GM12878 (cell line): ENCODE measurements around the gene RNF34. TPM values are rescaled to one million over a fixed set of nuclear protein-coding genes. Genes with fewer than 3 reads are reported as not detected.

Experiments
- ATAC-seq: fragments of 200-7000 bp; cut with Tn5 transposase; 3 replicates; pipeline ENCODE4 v1.9.1; 2020; ENCODE audit warnings: mild to moderate bottlenecking, moderate library complexity
- BruUV-seq: library from RNA; stranded (reverse); fragments of 400-500 nt; replicated peaks from 2 replicates; lab custom pipeline; 2021; lab: Mats Ljungman, UMichigan
- CTCF ChIA-PET: fragments of 300-600 bp; sonication (Branson Sonifier 250); formaldehyde crosslinking; extraction: SDS; loops from one replicate; lab custom pipeline; 2021; ENCODE audit warnings: inconsistent platforms; lab: Yijun Ruan, JAX
- POLR2A ChIA-PET: fragments of 350-600 bp; formaldehyde crosslinking; extraction: SDS; loops from one replicate; lab custom pipeline; 2021; ENCODE audit warnings: inconsistent platforms; lab: Charles Lee
- RAD21 ChIA-PET: fragments of 300-600 bp; sonication (Branson Sonifier 250); formaldehyde crosslinking; loops from one replicate; lab custom pipeline; 2023; ENCODE audit warnings: antibody characterized with exemption; ENCODE audit not compliant: unreplicated experiment; lab: Charles Lee
- SMC1A ChIA-PET: fragments of 300-600 bp; sonication (Branson Sonifier 250); formaldehyde crosslinking; loops from one replicate; lab custom pipeline; 2023; ENCODE audit not compliant: unreplicated experiment, uncharacterized antibody; lab: Charles Lee
- DNase-seq: peaks from one replicate; pipeline ENCODE4 v3.0.0-alpha.2; 2011; ENCODE audit warnings: low read depth, low spot score
- FAIRE-seq: peaks from 3 replicates; lab custom pipeline; 2011; peaks lifted over from hg19 to GRCh38; lab: Jason Lieb, UNC
- H2AFZ ChIP-seq: 2 replicates; pipeline ENCODE4 v1.6.0; 2011; ENCODE audit warnings: low read depth, low read length, control low read depth; ENCODE audit not compliant: control insufficient read depth
- H3K27ac ChIP-seq: 2 replicates; pipeline ENCODE4 v1.5.1; 2011; ENCODE audit warnings: control low read depth; ENCODE audit not compliant: control insufficient read depth, insufficient read depth
- H3K27me3 ChIP-seq, 2 experiments: replicated peaks in 1 of 2; 2 replicates each; pipeline versions ENCODE4 v1.6.0 to v1.6.1; 2011; ENCODE audit warnings: low read length in 1 of 2; ENCODE audit not compliant: control insufficient read depth in 2 of 2, insufficient read depth in 2 of 2
- H3K36me3 ChIP-seq, 2 experiments: 2 replicates each; pipeline ENCODE4 v1.5.1; 2011; ENCODE audit warnings: low read length in 1 of 2; ENCODE audit not compliant: control insufficient read depth in 2 of 2, insufficient read depth in 2 of 2
- H3K4me1 ChIP-seq: 2 replicates; pipeline ENCODE4 v1.6.1; 2011; ENCODE audit warnings: mild to moderate bottlenecking, low read length, moderate library complexity, mixed read lengths; ENCODE audit not compliant: control insufficient read depth, insufficient read depth
- H3K4me2 ChIP-seq: 2 replicates; pipeline ENCODE4 v1.6.0; 2011; ENCODE audit warnings: control low read depth; ENCODE audit not compliant: control insufficient read depth, insufficient read depth
- H3K4me3 ChIP-seq: fragments of 200-600 bp; sonication (generic); 2 replicates; pipeline ENCODE4 v1.5.1; 2016
- H3K79me2 ChIP-seq: 2 replicates; pipeline ENCODE4 v1.6.0; 2011; ENCODE audit warnings: low read length; ENCODE audit not compliant: control insufficient read depth, insufficient read depth
- H3K9ac ChIP-seq: 2 replicates; pipeline ENCODE4 v1.8.0; 2011; ENCODE audit warnings: low read length, control low read depth, mixed read lengths; ENCODE audit not compliant: control insufficient read depth, insufficient read depth
- H3K9me3 ChIP-seq: replicated peaks from 3 replicates; pipeline ENCODE4 v1.5.1; 2011; ENCODE audit warnings: mild to moderate bottlenecking, low read length; ENCODE audit not compliant: control insufficient read depth, insufficient read depth
- H4K20me1 ChIP-seq: 2 replicates; pipeline ENCODE4 v1.6.0; 2011; ENCODE audit not compliant: control insufficient read depth, insufficient read depth
- CHD1 ChIP-seq: IDR thresholded peaks from 2 replicates; pipeline ENCODE4 v1.6.1; 2012; ENCODE audit warnings: low read depth, low read length, improper control_type of control experiment
- DPF2 ChIP-seq: fragments of 450-650 bp; IDR thresholded peaks from 2 replicates; pipeline ENCODE4 v1.6.1; 2017; ENCODE audit warnings: mild to moderate bottlenecking
- HCFC1 ChIP-seq: fragments of 150-350 bp; IDR thresholded peaks from 2 replicates; pipeline ENCODE4 v1.6.1; 2014; ENCODE audit warnings: low read length
- KDM1A ChIP-seq: fragments of 200-600 bp; sonication (generic); IDR thresholded peaks from 2 replicates; pipeline ENCODE4 v1.6.1; 2016; ENCODE audit warnings: borderline replicate concordance
- NR2C1 ChIP-seq: fragments of 450-650 bp; IDR thresholded peaks from 2 replicates; pipeline ENCODE4 v1.6.1; 2017; ENCODE audit warnings: antibody characterized with exemption, mild to moderate bottlenecking, moderate library complexity
- SRF ChIP-seq, 2 experiments: IDR thresholded peaks; 2 replicates each; pipeline ENCODE4 v1.6.1; 2011; ENCODE audit warnings: low read depth in 2 of 2, low read length in 2 of 2, mild to moderate bottlenecking in 1 of 2, moderate library complexity in 1 of 2
- STAT3 ChIP-seq: IDR thresholded peaks from 2 replicates; pipeline ENCODE4 v1.6.1; 2011; ENCODE audit warnings: low read depth, low read length, improper control_type of control experiment
- ZNF24 ChIP-seq: fragments of 450-650 bp; IDR thresholded peaks from 2 replicates; pipeline ENCODE4 v1.6.1; 2017; ENCODE audit warnings: antibody characterized with exemption, mild to moderate bottlenecking
- WGBS: methylation state at CpG from one replicate; pipeline ENCODE4 v1.1.6; 2016; ENCODE audit warnings: low lambda C conversion rate; ENCODE audit not compliant: insufficient replicate concordance, insufficient coverage; ENCODE audit errors: missing lambda C conversion rate; 5-methylcytosine and 5-hydroxymethylcytosine counted together
- in situ Hi-C: fragments of 300-500 bp; cut with MboI; formaldehyde crosslinking; loops from 9 replicates; pipeline ENCODE4 v1.14.3; 2018; ENCODE audit warnings: mixed read lengths
- intact Hi-C: fragments of 100-400 bp; cut with micrococcal nuclease; formaldehyde crosslinking; loops from one replicate; pipeline ENCODE4 v1.14.2; 2022; ENCODE audit not compliant: unreplicated experiment
- polyA plus RNA-seq, 11 experiments: library from polyadenylated mRNA; depleted of rRNA in 4 of 11; unstranded in 6 of 11; stranded (reverse) in 5 of 11; fragments of >200 nt; fragmentation: Nextera tagmentation in 4 of 11; fragmentation: Illumina TruSeq in 1 of 11; extraction: Ambion mirVana in 4 of 11; extraction: Trizol in 1 of 11; gene quantifications; 1 replicate in 1 of 11; 2 replicates in 10 of 11; pipeline versions ENCODE4 v1.2.1 to v1.2.3, GENCODE V29; 2011 to 2016; ENCODE audit warnings: inconsistent platforms in 2 of 11, missing spikeins in 2 of 11, low read depth in 1 of 11
- total RNA-seq, 4 experiments: library from RNA; depleted of rRNA in 3 of 4; stranded (reverse); fragments of >200 nt in 3 of 4; fragmentation: Illumina TruSeq in 1 of 4; extraction: Trizol in 1 of 4; gene quantifications; 2 replicates each; pipeline versions ENCODE4 v1.2.1 to v1.2.3, GENCODE V29; 2013 to 2021
- TF ChIP-seq, protein P1 (sequence below): IDR thresholded peaks from 2 replicates; pipeline ENCODE4 v1.6.1; 2011; ENCODE audit warnings: mild to moderate bottlenecking, low read depth, low read length, moderate library complexity; ENCODE audit not compliant: insufficient replicate concordance
- TF ChIP-seq, protein P2 (sequence below): fragments of 450-650 bp; IDR thresholded peaks from 2 replicates; pipeline ENCODE4 v1.6.1; 2017; ENCODE audit warnings: borderline replicate concordance
- TF ChIP-seq, protein P3 (sequence below): IDR thresholded peaks from 2 replicates; pipeline ENCODE4 v1.6.1; 2011; ENCODE audit warnings: borderline replicate concordance, low read depth, mild to moderate bottlenecking, moderate library complexity, low read length; ENCODE audit not compliant: insufficient read depth, poor library complexity, severe bottlenecking
- TF ChIP-seq, protein P4 (sequence below): fragments of 450-650 bp; IDR thresholded peaks from 2 replicates; pipeline ENCODE4 v1.6.1; 2016; ENCODE audit warnings: mild to moderate bottlenecking

Gene RNF34
- total and polyA plus RNA-seq, 10 of the 15 experiments (the other 5 are each of a cell fraction or from before 2014, with no cell fraction given): 63.6 to 199 (median 115) TPM

DNA sequence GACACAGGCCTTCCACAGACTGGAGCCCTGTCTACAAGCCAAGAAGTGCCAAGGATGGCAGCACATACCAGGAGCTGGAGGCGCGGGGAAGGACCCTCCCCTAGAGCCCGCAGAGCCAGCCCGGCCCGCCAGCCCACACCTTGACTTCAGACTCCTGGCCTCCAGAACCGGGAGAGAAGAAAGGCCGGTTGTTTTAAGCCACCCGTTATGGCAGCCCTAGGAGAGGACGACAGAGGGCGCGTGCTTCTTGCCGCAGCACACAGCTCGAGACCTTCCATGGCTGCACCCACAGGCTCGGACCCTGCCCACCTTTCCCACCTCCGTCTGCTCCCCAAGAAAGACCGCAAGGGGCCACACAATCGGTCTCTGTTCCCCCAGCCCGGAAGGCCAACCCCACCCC is 53.7 kb downstream of the RNF34 start:
- ChIA-PET CTCF (interaction anchor here (1.0 kb wide), 1 partner anchor 215 kb away, joined by 3 read pairs; no protein-coding TSS in a partner anchor), RAD21 (interaction anchor here (1.4 kb wide), 1 partner anchor 10 kb away, joined by 3 read pairs; no protein-coding TSS in a partner anchor), SMC1A (interaction anchor here (1.4 kb wide), 1 partner anchor 10 kb away, joined by 3 read pairs; no protein-coding TSS in a partner anchor), POLR2A (no interaction called here)
- 90% methylated on average over 17 of the region's 18 CpGs for WGBS
- Histone ChIP-seq H3K9me3 (no peaks in the 10 kb centered on the region), H4K20me1 (peaks cover 6% of the 10 kb centered on the region), H2AFZ (no peak overlapping the region), H3K4me3 (no peak overlapping the region), H3K27ac (no peak overlapping the region), H3K36me3 (peaks cover 18 to 26% of the 10 kb centered on the region in 2 experiments), H3K9ac (no peak overlapping the region), H3K4me2 (no peak overlapping the region), H3K4me1 (peaks cover 10% of the 10 kb centered on the region), H3K79me2 (peaks cover 40% of the 10 kb centered on the region), H3K27me3 (no peaks in the 10 kb centered on the region)
- BruUV-seq: no TSS peak
- intact Hi-C loops (no loop called here), in situ Hi-C loops (no loop called here)
- DNase-seq (no peak), FAIRE-seq (no peak), ATAC-seq (no peak)
- TF ChIP-seq, protein P1, sequence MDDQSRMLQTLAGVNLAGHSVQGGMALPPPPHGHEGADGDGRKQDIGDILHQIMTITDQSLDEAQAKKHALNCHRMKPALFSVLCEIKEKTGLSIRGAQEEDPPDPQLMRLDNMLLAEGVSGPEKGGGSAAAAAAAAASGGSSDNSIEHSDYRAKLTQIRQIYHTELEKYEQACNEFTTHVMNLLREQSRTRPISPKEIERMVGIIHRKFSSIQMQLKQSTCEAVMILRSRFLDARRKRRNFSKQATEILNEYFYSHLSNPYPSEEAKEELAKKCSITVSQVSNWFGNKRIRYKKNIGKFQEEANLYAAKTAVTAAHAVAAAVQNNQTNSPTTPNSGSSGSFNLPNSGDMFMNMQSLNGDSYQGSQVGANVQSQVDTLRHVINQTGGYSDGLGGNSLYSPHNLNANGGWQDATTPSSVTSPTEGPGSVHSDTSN: no peak
- TF ChIP-seq HCFC1: no peak
- TF ChIP-seq NR2C1: no peak
- no peak for TF ChIP-seq ZNF24
- TF ChIP-seq STAT3: no peak

DNA sequence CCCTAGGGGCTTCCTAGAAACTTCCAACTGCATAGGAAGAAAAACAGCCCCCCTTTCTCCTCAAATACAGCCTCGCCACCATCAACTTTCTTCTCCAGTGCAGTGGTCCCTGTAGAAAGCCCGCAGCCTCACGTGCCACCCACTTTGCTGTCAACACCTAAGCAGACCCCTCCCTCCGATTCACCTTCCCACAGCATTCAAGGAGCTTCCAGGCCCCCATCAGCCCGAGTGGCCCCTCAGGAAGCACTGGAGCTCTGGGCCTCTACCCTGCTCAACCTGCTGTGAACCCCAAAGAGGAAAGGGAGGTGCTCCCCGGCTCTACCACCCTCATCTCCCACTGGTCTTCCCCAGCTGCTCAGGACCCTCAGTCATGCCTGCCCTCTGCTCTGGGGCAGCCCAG is 55.0 kb downstream of the RNF34 start:
- H2AFZ ChIP-seq: no peak overlapping the region
- BruUV-seq: no TSS peak
- ChIA-PET RAD21 (interaction anchor here (1.4 kb wide), 1 partner anchor 12 kb away, joined by 3 read pairs; no protein-coding TSS in a partner anchor), SMC1A (interaction anchor here (0.8 to 1.4 kb wide), 2 partner anchors 12 to 120 kb away, joined by 3 read pairs; no protein-coding TSS in a partner anchor), CTCF (interaction anchor here (0.7 to 1.8 kb wide), 2 partner anchors 12 to 158 kb away, joined by 3 to 10 read pairs; partner anchors contain the start of gene CAMKK2), POLR2A (no interaction called here)
- DNase-seq (no peak), ATAC-seq (no peak), FAIRE-seq (no peak)
- no peak overlapping the region for H3K9ac ChIP-seq
- H3K27ac ChIP-seq: no peak overlapping the region
- H3K4me2 ChIP-seq: no peak overlapping the region
- H3K9me3 ChIP-seq: no peaks in the 10 kb centered on the region
- H3K4me1 ChIP-seq: peaks cover 10% of the 10 kb centered on the region
- peaks cover 50% of the 10 kb centered on the region for H3K79me2 ChIP-seq
- intact Hi-C loops: no loop called here
- peaks cover 11 to 19% of the 10 kb centered on the region in 2 experiments for H3K36me3 ChIP-seq
- H3K27me3 ChIP-seq: no peaks in the 10 kb centered on the region
- in situ Hi-C loops: no loop called here
- WGBS: 74% methylated on average over 6 of the region's 6 CpGs
- H3K4me3 ChIP-seq: no peak overlapping the region
- peaks cover 3% of the 10 kb centered on the region for H4K20me1 ChIP-seq
- TF ChIP-seq, protein P2, sequence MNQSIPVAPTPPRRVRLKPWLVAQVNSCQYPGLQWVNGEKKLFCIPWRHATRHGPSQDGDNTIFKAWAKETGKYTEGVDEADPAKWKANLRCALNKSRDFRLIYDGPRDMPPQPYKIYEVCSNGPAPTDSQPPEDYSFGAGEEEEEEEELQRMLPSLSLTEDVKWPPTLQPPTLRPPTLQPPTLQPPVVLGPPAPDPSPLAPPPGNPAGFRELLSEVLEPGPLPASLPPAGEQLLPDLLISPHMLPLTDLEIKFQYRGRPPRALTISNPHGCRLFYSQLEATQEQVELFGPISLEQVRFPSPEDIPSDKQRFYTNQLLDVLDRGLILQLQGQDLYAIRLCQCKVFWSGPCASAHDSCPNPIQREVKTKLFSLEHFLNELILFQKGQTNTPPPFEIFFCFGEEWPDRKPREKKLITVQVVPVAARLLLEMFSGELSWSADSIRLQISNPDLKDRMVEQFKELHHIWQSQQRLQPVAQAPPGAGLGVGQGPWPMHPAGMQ: no peak
- TF ChIP-seq, protein P3, sequence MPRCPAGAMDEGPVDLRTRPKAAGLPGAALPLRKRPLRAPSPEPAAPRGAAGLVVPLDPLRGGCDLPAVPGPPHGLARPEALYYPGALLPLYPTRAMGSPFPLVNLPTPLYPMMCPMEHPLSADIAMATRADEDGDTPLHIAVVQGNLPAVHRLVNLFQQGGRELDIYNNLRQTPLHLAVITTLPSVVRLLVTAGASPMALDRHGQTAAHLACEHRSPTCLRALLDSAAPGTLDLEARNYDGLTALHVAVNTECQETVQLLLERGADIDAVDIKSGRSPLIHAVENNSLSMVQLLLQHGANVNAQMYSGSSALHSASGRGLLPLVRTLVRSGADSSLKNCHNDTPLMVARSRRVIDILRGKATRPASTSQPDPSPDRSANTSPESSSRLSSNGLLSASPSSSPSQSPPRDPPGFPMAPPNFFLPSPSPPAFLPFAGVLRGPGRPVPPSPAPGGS: no peak
- TF ChIP-seq SRF (IDR thresholded peaks at IDR 0.05; ENCODE audit: low read depth in 2 of 2, low read length in 2 of 2): no peak
- TF ChIP-seq KDM1A: no peak
- no peak for TF ChIP-seq CHD1
- TF ChIP-seq, protein P4, sequence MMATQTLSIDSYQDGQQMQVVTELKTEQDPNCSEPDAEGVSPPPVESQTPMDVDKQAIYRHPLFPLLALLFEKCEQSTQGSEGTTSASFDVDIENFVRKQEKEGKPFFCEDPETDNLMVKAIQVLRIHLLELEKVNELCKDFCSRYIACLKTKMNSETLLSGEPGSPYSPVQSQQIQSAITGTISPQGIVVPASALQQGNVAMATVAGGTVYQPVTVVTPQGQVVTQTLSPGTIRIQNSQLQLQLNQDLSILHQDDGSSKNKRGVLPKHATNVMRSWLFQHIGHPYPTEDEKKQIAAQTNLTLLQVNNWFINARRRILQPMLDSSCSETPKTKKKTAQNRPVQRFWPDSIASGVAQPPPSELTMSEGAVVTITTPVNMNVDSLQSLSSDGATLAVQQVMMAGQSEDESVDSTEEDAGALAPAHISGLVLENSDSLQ: no peak
- no peak for TF ChIP-seq DPF2
